Activated gamma-delta T cell treated with anti-CD3 and anti-CD28 coated beads, Interleukin-2, amount 50 U/mL, for 16 hours (primary cell): ENCODE data around the gene RBM7.

Source experiments
- DNase-seq: peaks from one replicate; pipeline ENCODE4 v3.0.0-alpha.2; 2020; ENCODE audit warnings: low read depth

The RBM7 gene

GRCh38 chr11:114396916-114397315, 3.5 kb upstream of the RBM7 start:
- no peak for DNase-seq

- no peak for DNase-seq
These were observed 3.0 kb upstream of the RBM7 start for GRCh38 chr11:114397349-114397982.

GRCh38 chr11:114398303-114398920, 2.1 kb upstream of the RBM7 start:
- no peak for DNase-seq

- no peak for DNase-seq
These were observed 813 bp upstream of the RBM7 start for GRCh38 chr11:114399490-114400215.

GRCh38 chr11:114400915-114401223, 403 bp downstream of the RBM7 start:
- no peak for DNase-seq

- DNase-seq, result no peak
These were observed 845 bp downstream of the RBM7 start for GRCh38 chr11:114401311-114401710.

- no peak for DNase-seq
These were observed 12.5 kb downstream of the RBM7 start for GRCh38 chr11:114412946-114413345.

GRCh38 chr11:114413958-114414357, 13.5 kb downstream of the RBM7 start:
- no peak for DNase-seq

GRCh38 chr11:114416441-114416961, 16.0 kb downstream of the RBM7 start:
- no peak for DNase-seq

GRCh38 chr11:114426280-114426679, 25.8 kb downstream of the RBM7 start:
- no peak for DNase-seq

- no peak for DNase-seq
These were observed 29.8 kb downstream of the RBM7 start for GRCh38 chr11:114430290-114430689.

- no peak for DNase-seq
These were observed 32.4 kb downstream of the RBM7 start for GRCh38 chr11:114432893-114433292.

GRCh38 chr11:114433376-114433775, 32.9 kb downstream of the RBM7 start:
- DNase-seq, result no peak

GRCh38 chr11:114438303-114438702, 37.8 kb downstream of the RBM7 start:
- DNase-seq, result no peak

- DNase-seq, result peak; percentile 90
These were observed 39.0 kb downstream of the RBM7 start, which contains the start of gene REXO2 for GRCh38 chr11:114439229-114440120. Gene REXO2, plus strand, starts transcription at chr11:114439467. Its CDS starts 62 bp downstream, at chr11:114439529.

- DNase-seq, result no peak
These were observed 39.8 kb downstream of the RBM7 start for GRCh38 chr11:114440121-114440860.

- no peak for DNase-seq
These were observed 40.7 kb downstream of the RBM7 start for GRCh38 chr11:114440971-114441763.

- no peak for DNase-seq
These were observed 41.5 kb downstream of the RBM7 start for GRCh38 chr11:114441921-114442320.

- no peak for DNase-seq
These were observed 42.1 kb downstream of the RBM7 start for GRCh38 chr11:114442536-114442935.

GRCh38 chr11:114447444-114447843, 47.0 kb downstream of the RBM7 start:
- no peak for DNase-seq

- no peak for DNase-seq
These were observed 47.4 kb downstream of the RBM7 start for GRCh38 chr11:114447892-114448291.
